ENCODE results near the gene BEND6. TPM values are rescaled to one million over a fixed set of nuclear protein-coding genes. Genes with fewer than 3 reads are reported as not detected.
"Not testable (repeated sequence)": the region's sequence is repeated elsewhere in the genome, so short reads cannot be mapped to it uniquely, and the experiment has no call there.

Gene BEND6
- total RNA-seq, 1 donor from 2014 or later: not detected

DNA sequence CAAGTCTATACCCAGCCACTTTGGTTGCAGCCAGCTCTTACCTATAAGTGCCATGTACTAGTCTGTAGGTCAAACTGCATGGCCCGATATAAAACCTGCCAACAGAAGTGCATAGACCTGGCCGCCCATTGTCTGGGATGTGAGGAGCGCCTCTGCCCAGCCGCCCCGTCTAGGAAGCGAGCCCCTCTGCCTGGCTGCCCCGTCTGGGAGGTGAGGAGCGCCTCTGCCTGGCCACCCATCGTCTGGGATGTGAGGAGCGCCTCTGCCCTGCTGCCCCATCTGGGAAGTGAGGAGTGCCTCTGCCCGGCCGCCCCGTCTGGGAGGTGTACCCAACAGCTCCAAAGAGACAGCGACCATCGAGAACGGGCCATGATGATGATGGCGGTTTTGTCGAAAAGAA lies 44.8 kb downstream of the BEND6 start:
- H3K4me1 Mint-ChIP-seq (ENCODE audit: low read depth): not testable (repeated sequence)

DNA sequence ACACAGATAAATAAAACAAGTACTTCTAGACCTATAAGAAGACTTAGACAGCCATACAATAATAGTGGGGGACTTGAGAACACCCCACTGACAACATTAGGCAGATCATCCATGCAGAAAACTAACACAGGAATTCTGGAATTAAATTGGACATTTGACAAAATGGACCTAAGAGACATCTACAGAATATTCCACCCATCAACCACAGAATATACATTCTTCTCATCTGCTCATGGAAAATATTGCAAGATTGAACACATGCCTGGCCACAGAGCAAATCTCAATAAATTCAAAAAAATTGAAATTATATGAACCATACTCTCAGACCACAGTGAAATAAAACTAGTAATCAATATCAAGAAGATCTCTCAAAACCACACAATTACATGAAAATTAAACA lies 47.3 kb downstream of the BEND6 start:
- Mint-ChIP-seq H3K4me3 (no peak overlapping the region), H3K27me3 (ENCODE audit: insufficient read depth) (peaks cover 13% of the 10 kb centered on the region), H3K36me3 (ENCODE audit: low read depth) (no peaks in the 10 kb centered on the region), H3K9me3 (peaks cover 3% of the 10 kb centered on the region), H3K4me1 (ENCODE audit: low read depth) (no peaks in the 10 kb centered on the region), H3K27ac (no peak overlapping the region)
- intact Hi-C loops (cut with micrococcal nuclease): no loop called here
- no peak for DNase-seq (ENCODE audit: low spot score)

More for the DNA sequence above, 44.8 kb downstream of the BEND6 start:
- intact Hi-C loops (cut with micrococcal nuclease): loop anchor here (5.0 kb wide), 1 partner anchor 657 kb away; no protein-coding TSS in a partner anchor
- DNase-seq (ENCODE audit: low spot score); H3K27ac Mint-ChIP-seq; H3K4me3 Mint-ChIP-seq; H3K36me3 Mint-ChIP-seq (ENCODE audit: low read depth); H3K9me3 Mint-ChIP-seq: not testable (repeated sequence)
- peaks cover 15% of the 10 kb centered on the region for H3K27me3 Mint-ChIP-seq (ENCODE audit: insufficient read depth)

DNA sequence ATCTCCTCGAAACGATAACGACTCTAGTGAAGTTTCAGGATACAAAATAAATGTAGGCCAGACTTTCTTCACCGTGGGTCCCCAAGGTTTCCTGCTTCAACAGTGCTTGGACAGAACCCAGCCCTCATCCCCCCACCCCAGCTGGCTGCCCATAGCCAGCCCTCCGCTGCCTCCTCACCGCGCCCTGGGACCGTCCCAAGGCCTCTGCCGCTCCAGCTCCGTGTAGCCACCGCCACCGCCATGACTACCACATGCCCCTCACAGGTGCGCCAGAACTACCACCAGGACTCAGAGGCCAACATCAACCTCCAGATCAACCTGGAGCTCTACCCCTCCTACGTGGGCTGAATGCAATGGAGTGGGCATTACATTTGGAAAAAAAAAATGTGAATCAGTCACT lies 49.4 kb downstream of the BEND6 start:
- intact Hi-C loops (cut with micrococcal nuclease): no loop called here
- no peaks in the 10 kb centered on the region for H3K36me3 Mint-ChIP-seq (ENCODE audit: low read depth)
- H3K4me3 Mint-ChIP-seq: no peak overlapping the region
- DNase-seq (ENCODE audit: low spot score): no peak
- no peak overlapping the region for H3K27ac Mint-ChIP-seq
- no peaks in the 10 kb centered on the region for H3K4me1 Mint-ChIP-seq (ENCODE audit: low read depth)
- no peaks in the 10 kb centered on the region for H3K9me3 Mint-ChIP-seq
- H3K27me3 Mint-ChIP-seq (ENCODE audit: insufficient read depth): peaks cover 15% of the 10 kb centered on the region

DNA sequence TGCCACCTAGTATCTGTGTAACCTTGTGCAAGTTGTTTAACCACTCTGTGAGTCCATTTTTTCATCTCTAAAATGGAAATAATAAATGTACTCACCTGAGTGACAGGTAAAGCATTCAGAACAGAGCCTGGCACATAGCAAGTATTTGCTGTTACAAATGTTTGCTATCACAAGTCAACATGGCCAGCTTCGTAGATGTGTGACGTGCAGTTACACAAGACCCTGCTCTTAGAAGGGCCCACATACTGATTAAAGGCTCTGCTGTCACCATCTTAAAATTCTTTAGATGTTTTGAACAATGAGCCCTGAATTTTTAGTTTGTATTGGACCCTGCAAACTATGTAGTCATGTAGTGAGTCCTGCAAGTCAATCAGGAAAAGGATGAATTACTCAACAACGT lies 51.2 kb downstream of the BEND6 start:
- DNase-seq (ENCODE audit: low spot score): no peak
- no peaks in the 10 kb centered on the region for H3K36me3 Mint-ChIP-seq (ENCODE audit: low read depth)
- H3K9me3 Mint-ChIP-seq: no peaks in the 10 kb centered on the region
- no peak overlapping the region for H3K4me3 Mint-ChIP-seq
- intact Hi-C loops (cut with micrococcal nuclease): no loop called here
- H3K27ac Mint-ChIP-seq: no peak overlapping the region
- H3K4me1 Mint-ChIP-seq (ENCODE audit: low read depth): no peaks in the 10 kb centered on the region
- H3K27me3 Mint-ChIP-seq (ENCODE audit: insufficient read depth): peaks cover 20% of the 10 kb centered on the region

DNA sequence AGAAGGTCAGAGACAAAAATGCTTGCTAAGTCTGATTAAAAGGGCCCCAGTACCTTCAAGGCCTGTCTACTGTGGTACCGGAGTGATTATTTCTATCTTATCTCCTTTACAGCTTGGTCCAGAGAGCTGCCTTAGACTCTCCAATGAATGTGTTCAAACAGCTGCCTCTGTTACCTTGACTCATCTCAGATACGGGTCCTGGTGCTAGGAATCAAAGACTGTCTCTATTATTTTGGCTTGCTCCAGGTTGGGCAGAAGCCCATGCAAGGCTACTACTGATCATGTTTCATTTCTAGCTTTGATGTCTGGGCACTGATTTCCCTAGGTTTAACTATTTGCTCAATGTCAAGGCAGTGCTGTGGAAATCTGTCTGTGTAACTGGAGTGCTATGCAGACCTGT lies 53.2 kb downstream of the BEND6 start:
- H3K4me3 Mint-ChIP-seq: not testable (repeated sequence)

DNA sequence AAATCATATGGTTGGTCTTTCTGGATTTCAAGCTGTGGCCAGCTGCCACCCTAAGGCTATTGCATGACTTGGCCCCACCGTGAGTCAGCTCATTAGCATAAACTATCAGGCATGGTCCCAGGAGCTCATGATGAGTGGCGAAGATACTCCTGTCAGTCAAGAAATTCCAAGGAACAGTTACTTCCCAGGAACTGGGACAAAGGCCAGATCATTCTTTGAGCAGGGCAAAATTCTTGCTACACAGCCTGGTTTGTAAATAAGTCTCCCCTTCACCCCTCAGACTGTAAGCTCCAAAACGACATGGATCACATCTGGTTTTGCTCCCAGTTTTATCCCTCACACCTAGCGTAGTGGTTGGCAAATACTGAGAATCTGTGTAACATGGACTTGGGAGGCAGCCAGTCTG lies 58.6 kb downstream of the BEND6 start:
- H3K27ac Mint-ChIP-seq: no peak overlapping the region
- H3K4me3 Mint-ChIP-seq: no peak overlapping the region
- H3K27me3 Mint-ChIP-seq (ENCODE audit: insufficient read depth): peaks cover 25% of the 10 kb centered on the region
- no peaks in the 10 kb centered on the region for H3K9me3 Mint-ChIP-seq
- no peak for DNase-seq (ENCODE audit: low spot score)
- H3K4me1 Mint-ChIP-seq (ENCODE audit: low read depth): no peaks in the 10 kb centered on the region
- intact Hi-C loops (cut with micrococcal nuclease): no loop called here
- no peaks in the 10 kb centered on the region for H3K36me3 Mint-ChIP-seq (ENCODE audit: low read depth)

More for the DNA sequence above, 53.2 kb downstream of the BEND6 start:
- H3K27me3 Mint-ChIP-seq (ENCODE audit: insufficient read depth): peaks cover 19% of the 10 kb centered on the region
- H3K27ac Mint-ChIP-seq; intact Hi-C loops (cut with micrococcal nuclease); H3K36me3 Mint-ChIP-seq (ENCODE audit: low read depth); DNase-seq (ENCODE audit: low spot score); H3K9me3 Mint-ChIP-seq; H3K4me1 Mint-ChIP-seq (ENCODE audit: low read depth): not testable (repeated sequence)

DNA sequence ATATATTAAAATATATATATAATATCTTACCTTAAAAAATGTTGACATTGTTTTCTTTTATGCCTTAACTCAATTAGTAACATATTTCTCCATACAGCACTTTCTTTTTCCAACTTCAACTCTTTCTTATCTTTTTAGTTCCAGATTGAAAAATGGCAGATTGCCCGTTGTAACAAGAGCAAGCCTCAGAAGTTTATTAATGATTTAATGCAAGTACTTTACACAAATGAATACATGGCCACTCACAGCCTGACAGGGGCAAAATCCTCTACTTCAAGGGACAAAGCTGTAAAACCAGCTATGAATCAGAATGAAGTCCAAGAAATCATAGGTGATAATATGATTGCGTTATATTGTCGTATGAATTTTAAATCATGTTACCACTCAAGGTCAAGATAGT lies 62.2 kb downstream of the BEND6 start:
- H3K27me3 Mint-ChIP-seq (ENCODE audit: insufficient read depth): peaks cover 16% of the 10 kb centered on the region

DNA sequence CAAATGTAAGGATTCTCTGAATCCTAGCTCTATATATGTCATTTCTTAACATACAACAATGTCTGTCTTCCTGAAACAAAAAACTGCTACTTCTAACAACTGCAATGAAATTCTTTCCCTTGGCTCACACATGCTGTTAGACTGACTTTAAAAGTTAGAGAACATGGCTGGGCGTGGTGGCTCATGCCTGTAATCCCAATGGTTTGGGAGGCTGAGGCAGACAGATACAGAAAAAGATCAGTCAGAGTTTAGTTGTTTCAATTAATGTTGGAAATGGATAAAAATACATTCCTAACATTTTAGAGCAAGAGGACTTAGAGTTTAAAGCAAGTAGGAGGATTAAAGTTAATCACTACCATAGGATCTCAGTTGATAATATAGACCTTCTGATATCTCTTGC lies 62.9 kb downstream of the BEND6 start:
- H3K27ac Mint-ChIP-seq: no peak overlapping the region
- H3K27me3 Mint-ChIP-seq (ENCODE audit: insufficient read depth): peaks cover 12% of the 10 kb centered on the region
- no peak overlapping the region for H3K4me3 Mint-ChIP-seq
- H3K4me1 Mint-ChIP-seq (ENCODE audit: low read depth): no peaks in the 10 kb centered on the region
- no peaks in the 10 kb centered on the region for H3K9me3 Mint-ChIP-seq
- intact Hi-C loops (cut with micrococcal nuclease): no loop called here
- DNase-seq (ENCODE audit: low spot score): no peak
- H3K36me3 Mint-ChIP-seq (ENCODE audit: low read depth): no peaks in the 10 kb centered on the region

More for the DNA sequence above, 62.2 kb downstream of the BEND6 start:
- Mint-ChIP-seq H3K9me3 (no peaks in the 10 kb centered on the region), H3K27ac (no peak overlapping the region), H3K4me1 (ENCODE audit: low read depth) (no peaks in the 10 kb centered on the region), H3K36me3 (ENCODE audit: low read depth) (no peaks in the 10 kb centered on the region), H3K4me3 (no peak overlapping the region)
- no peak for DNase-seq (ENCODE audit: low spot score)
- intact Hi-C loops (cut with micrococcal nuclease): no loop called here

DNA sequence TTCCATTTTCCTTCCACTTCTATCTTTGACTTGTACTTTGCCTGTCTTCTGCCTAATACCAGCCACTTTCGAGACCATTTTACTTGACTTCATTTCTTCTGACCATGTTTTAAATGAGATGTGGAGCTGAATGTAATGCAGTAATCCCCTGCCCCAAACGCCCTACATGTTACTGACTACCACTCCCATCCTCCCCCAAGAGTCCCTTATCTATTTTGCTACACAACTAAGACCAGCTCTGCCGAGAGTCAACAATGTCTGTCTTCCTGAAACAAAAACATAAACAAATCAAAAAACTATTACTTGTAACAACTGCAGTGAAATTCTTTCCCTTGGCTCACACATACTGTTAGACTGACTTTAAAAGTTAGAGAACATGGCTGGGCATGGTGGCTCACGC lies 64.5 kb downstream of the BEND6 start:
- no peaks in the 10 kb centered on the region for H3K36me3 Mint-ChIP-seq (ENCODE audit: low read depth)
- H3K4me3 Mint-ChIP-seq: no peak overlapping the region
- peaks cover 4% of the 10 kb centered on the region for H3K9me3 Mint-ChIP-seq
- H3K27me3 Mint-ChIP-seq (ENCODE audit: insufficient read depth): peaks cover 8% of the 10 kb centered on the region
- no peak overlapping the region for H3K27ac Mint-ChIP-seq
- DNase-seq (ENCODE audit: low spot score): no peak
- intact Hi-C loops (cut with micrococcal nuclease): no loop called here
- H3K4me1 Mint-ChIP-seq (ENCODE audit: low read depth): no peaks in the 10 kb centered on the region

DNA sequence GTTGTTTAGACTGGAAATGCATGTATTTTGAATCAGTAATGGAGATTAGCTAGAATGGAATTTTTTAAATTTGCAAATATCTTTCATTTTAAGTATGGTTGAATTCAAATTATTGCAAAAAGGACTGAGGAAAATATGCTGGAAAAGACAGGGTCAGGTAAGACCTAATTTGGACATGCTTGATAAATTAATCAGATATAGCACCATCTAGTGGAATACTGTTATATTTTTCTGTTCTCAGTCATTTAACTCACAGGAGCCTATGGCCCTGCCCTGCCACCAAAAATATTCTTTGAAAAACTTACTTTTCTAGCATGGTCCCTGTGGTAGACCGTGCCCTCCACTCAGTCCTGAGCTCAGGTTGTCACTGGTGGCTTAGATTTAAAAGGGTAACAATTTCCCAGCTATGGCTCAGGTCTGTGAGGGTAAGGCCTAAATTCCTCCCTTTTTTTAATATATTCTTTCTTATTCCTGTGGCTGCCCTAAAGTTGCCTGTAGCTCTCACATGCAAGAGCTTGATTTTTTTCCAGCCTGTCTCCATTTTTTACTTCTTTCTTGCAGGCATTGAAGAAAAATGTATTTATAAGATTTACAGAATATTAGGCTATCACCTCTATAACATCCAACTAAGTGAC lies 66.3 kb downstream of the BEND6 start:
- H3K27ac Mint-ChIP-seq: no peak overlapping the region

DNA sequence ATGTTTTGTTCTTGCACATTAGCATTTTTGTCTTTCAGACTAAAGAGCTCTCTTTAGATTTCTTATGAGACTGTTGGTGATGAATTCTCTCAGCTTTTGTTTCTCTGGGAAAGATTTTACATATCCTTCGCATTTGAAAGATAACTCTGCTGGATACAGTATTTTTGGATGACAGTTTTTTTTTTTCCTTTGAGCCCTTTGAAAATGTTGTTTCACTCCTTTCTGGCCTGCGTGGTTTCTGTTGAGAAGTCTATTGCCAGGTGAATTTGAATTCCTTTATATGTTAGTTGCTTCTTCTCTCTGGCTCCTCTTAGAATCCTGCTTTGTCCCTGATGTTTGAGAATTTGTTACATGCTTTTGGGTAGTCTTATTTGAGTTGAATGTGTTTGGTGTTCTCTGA lies 69.4 kb downstream of the BEND6 start:
- Mint-ChIP-seq H3K4me1 (ENCODE audit: low read depth) (no peaks in the 10 kb centered on the region), H3K4me3 (no peak overlapping the region), H3K27ac (no peak overlapping the region), H3K27me3 (ENCODE audit: insufficient read depth) (peaks cover 17% of the 10 kb centered on the region), H3K36me3 (ENCODE audit: low read depth) (no peaks in the 10 kb centered on the region), H3K9me3 (peaks cover 18% of the 10 kb centered on the region)
- DNase-seq (ENCODE audit: low spot score): no peak
- intact Hi-C loops (cut with micrococcal nuclease): no loop called here

More for the DNA sequence above, 66.3 kb downstream of the BEND6 start:
- peaks cover 14% of the 10 kb centered on the region for H3K27me3 Mint-ChIP-seq (ENCODE audit: insufficient read depth)
- no peak overlapping the region for H3K4me3 Mint-ChIP-seq
- intact Hi-C loops (cut with micrococcal nuclease): loop anchor here (1.0 to 2.0 kb wide), 4 partner anchors 66 to 312 kb away; partner anchors contain the start of genes BEND6 and PRIM2
- H3K4me1 Mint-ChIP-seq (ENCODE audit: low read depth): no peaks in the 10 kb centered on the region
- H3K36me3 Mint-ChIP-seq (ENCODE audit: low read depth): no peaks in the 10 kb centered on the region
- DNase-seq (ENCODE audit: low spot score): no peak
- peaks cover 18% of the 10 kb centered on the region for H3K9me3 Mint-ChIP-seq

DNA sequence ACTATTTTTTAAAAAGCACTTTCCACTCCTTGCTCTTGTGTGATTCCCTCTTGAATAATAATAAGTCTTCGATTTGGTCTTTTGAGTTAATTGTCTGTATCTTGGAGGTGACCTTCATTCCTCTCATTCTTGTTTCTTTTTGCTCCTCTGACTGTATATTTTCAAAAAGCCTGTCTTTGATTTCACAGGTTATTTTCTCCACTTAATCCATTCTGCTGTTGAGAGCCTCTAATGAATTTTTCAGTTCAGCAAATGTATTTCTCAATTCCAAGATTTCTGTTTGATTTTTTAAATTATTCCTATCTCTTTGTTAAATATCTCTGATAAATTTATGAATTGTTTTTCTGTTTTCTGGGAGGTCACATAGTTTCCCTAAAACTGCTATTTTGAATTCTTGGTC lies 69.9 kb downstream of the BEND6 start:
- H3K27me3 Mint-ChIP-seq (ENCODE audit: insufficient read depth): peaks cover 15% of the 10 kb centered on the region

DNA sequence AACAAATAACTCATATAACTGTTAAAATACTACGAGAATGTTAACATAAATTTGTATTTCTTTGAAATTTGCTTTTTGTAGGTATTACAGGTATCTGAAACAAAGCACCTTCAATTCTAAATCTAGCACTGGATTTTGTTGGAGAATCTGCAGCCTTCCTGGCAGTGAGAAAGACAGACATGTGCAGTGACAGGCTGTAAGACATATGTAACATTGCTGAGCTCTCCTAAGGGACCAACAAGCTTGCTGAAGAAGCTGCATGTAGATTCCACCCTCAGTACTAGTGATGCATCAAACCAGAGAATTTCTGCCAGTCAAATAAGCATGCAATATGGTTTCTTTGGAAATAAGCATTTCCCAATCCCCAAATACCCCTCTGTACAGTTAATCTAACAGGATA lies 71.1 kb downstream of the BEND6 start:
- Mint-ChIP-seq H3K36me3 (ENCODE audit: low read depth) (no peaks in the 10 kb centered on the region), H3K9me3 (peaks cover 18% of the 10 kb centered on the region), H3K27me3 (ENCODE audit: insufficient read depth) (peaks cover 15% of the 10 kb centered on the region), H3K4me3 (no peak overlapping the region), H3K4me1 (ENCODE audit: low read depth) (no peaks in the 10 kb centered on the region), H3K27ac (no peak overlapping the region)
- DNase-seq (ENCODE audit: low spot score): no peak
- intact Hi-C loops (cut with micrococcal nuclease): no loop called here

More for the DNA sequence above, 69.9 kb downstream of the BEND6 start:
- no peak overlapping the region for H3K4me3 Mint-ChIP-seq
- H3K36me3 Mint-ChIP-seq (ENCODE audit: low read depth): no peaks in the 10 kb centered on the region
- intact Hi-C loops (cut with micrococcal nuclease): no loop called here
- peaks cover 18% of the 10 kb centered on the region for H3K9me3 Mint-ChIP-seq
- DNase-seq (ENCODE audit: low spot score): no peak
- H3K27ac Mint-ChIP-seq: no peak overlapping the region
- no peaks in the 10 kb centered on the region for H3K4me1 Mint-ChIP-seq (ENCODE audit: low read depth)

DNA sequence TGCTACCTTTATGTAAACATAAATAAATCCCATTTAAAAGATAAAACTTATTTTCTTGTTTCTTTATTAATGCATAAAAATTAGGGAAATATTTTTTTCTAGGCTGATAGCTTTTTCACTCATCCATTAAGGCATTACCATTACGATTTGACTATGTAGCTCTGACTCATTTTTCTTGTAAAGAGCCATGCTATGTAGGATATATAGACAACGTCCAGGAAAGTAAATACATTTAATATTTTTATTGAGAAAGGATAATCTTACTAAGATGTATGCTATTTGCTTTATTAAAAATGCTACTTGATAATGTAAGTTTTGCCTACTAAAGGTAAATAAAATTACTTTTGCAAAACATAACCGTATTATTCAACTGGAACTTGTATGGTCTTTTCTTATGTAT lies 72.4 kb downstream of the BEND6 start:
- H3K36me3 Mint-ChIP-seq (ENCODE audit: low read depth): no peaks in the 10 kb centered on the region
- no peak for DNase-seq (ENCODE audit: low spot score)
- no peaks in the 10 kb centered on the region for H3K4me1 Mint-ChIP-seq (ENCODE audit: low read depth)
- no peak overlapping the region for H3K27ac Mint-ChIP-seq
- H3K27me3 Mint-ChIP-seq (ENCODE audit: insufficient read depth): peaks cover 22% of the 10 kb centered on the region
- H3K4me3 Mint-ChIP-seq: no peak overlapping the region
- H3K9me3 Mint-ChIP-seq: peaks cover 18% of the 10 kb centered on the region
- intact Hi-C loops (cut with micrococcal nuclease): no loop called here
